SK-N-SH treated with all-trans-retinoic acid at 6 μM for 48 hours (cell line): ENCODE data around the gene TNFAIP8.
"Not testable (repeated sequence)": the region's sequence is repeated elsewhere in the genome, so short reads cannot be mapped to it uniquely, and the experiment has no call there.

Experiments used
- ARNTL ChIP-seq: fragments of 450-650 bp; formaldehyde crosslinking; IDR thresholded peaks from 2 replicates; pipeline ENCODE4 v1.5.0; 2020; ENCODE audit warnings: low read depth, mild to moderate bottlenecking, moderate library complexity, borderline replicate concordance
- CSDC2 ChIP-seq: fragments of 250-450 bp; sonication (Bioruptor Pico); IDR thresholded peaks from 2 replicates; pipeline ENCODE4 v1.5.0; 2020; ENCODE audit warnings: mild to moderate bottlenecking, moderate library complexity
- GLIS3 ChIP-seq: fragments of 250-450 bp; sonication (Bioruptor Pico); IDR thresholded peaks from 2 replicates; pipeline ENCODE4 v1.5.0; 2020; ENCODE audit warnings: mild to moderate bottlenecking, moderate library complexity
- RARB ChIP-seq: fragments of 250-450 bp; sonication (Bioruptor Pico); IDR thresholded peaks from 2 replicates; pipeline ENCODE4 v1.8.0; 2021; ENCODE audit warnings: mild to moderate bottlenecking, moderate library complexity
- TCF4 ChIP-seq: fragments of 250-450 bp; sonication (Bioruptor Pico); IDR thresholded peaks from 2 replicates; pipeline ENCODE4 v1.8.0; 2021; ENCODE audit warnings: mild to moderate bottlenecking, moderate library complexity, borderline replicate concordance
- TOX ChIP-seq: fragments of 250-450 bp; sonication (Bioruptor Pico); IDR thresholded peaks from 2 replicates; pipeline ENCODE4 v1.8.0; 2021; ENCODE audit warnings: mild to moderate bottlenecking, moderate library complexity, borderline replicate concordance
- ZFP30 ChIP-seq: fragments of 450-650 bp; formaldehyde crosslinking; IDR thresholded peaks from 2 replicates; pipeline ENCODE4 v1.5.0; 2022; ENCODE audit warnings: mild to moderate bottlenecking, moderate library complexity
- ZNF565 ChIP-seq: fragments of 450-650 bp; formaldehyde crosslinking; conservative IDR thresholded peaks from 2 replicates; pipeline ENCODE4 v1.5.0; 2020; ENCODE audit warnings: low read depth, mild to moderate bottlenecking, moderate library complexity
- ZNF8 ChIP-seq: fragments of 450-650 bp; formaldehyde crosslinking; IDR thresholded peaks from 2 replicates; pipeline ENCODE4 v1.5.0; 2020; ENCODE audit warnings: mild to moderate bottlenecking, moderate library complexity
- TF ChIP-seq, protein P1 (sequence below): fragments of 250-450 bp; sonication (Bioruptor Pico); IDR thresholded peaks from 2 replicates; pipeline ENCODE4 v1.5.1; 2020; ENCODE audit warnings: low read depth, mild to moderate bottlenecking, moderate library complexity

DNA sequence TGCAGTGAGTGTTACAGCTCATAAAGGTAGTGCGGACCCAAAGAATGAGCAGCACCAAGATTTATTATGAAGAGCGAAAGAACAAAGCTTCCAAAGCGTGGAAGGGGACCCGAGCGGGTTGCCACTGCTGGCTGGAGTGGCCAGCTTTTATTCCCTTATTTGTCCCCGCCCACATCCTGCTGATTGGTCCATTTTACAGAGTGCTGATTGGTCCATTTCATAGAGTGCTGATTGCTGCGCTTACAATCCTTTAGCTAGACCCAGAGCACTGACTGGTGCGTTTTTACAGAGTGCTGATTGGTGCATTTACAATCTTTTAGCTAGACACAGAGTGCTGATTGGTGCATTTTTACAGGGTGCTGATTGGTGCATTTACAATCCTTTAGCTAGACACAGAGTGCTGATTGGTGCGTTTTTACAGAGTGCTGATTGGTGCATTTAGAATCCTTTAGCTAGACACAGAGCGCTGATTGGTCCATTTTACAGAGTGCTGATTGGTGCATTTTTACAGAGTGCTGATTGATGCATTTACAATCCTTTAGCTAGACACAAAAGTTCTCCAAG, 76.9 kb downstream of the TNFAIP8 start:
- TF ChIP-seq ZNF8; CSDC2 (CRISPR knock-in tag); TOX (CRISPR knock-in tag); ZNF565 (CRISPR knock-in tag); RARB; ZFP30 (CRISPR knock-in tag); GLIS3; TCF4; ARNTL (CRISPR knock-in tag): not testable (repeated sequence)
- TF ChIP-seq, protein P1, sequence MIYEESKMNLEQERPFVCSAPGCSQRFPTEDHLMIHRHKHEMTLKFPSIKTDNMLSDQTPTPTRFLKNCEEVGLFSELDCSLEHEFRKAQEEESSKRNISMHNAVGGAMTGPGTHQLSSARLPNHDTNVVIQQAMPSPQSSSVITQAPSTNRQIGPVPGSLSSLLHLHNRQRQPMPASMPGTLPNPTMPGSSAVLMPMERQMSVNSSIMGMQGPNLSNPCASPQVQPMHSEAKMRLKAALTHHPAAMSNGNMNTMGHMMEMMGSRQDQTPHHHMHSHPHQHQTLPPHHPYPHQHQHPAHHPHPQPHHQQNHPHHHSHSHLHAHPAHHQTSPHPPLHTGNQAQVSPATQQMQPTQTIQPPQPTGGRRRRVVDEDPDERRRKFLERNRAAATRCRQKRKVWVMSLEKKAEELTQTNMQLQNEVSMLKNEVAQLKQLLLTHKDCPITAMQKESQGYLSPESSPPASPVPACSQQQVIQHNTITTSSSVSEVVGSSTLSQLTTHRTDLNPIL (CRISPR knock-in tag): not testable (repeated sequence)
